Measurements from ENCODE around the gene SPEN.

The SPEN gene

GRCh38 chr1:15934211-15935055, 86.9 kb downstream of the SPEN start:
- DNase-seq (ENCODE audit: low read depth in 2 of 2): no peak

- no peak for DNase-seq (ENCODE audit: low read depth in 2 of 2)
Measured at GRCh38 chr1:15935056-15935950, 87.8 kb downstream of the SPEN start.

- DNase-seq (ENCODE audit: low read depth in 2 of 2): no peak
Measured at GRCh38 chr1:15936025-15936424, 88.5 kb downstream of the SPEN start.

GRCh38 chr1:15937146-15937545, 89.6 kb downstream of the SPEN start:
- no peak for DNase-seq (ENCODE audit: low read depth in 2 of 2)

GRCh38 chr1:15937706-15938168, 90.2 kb downstream of the SPEN start:
- DNase-seq (ENCODE audit: low read depth in 2 of 2): no peak

- no peak for DNase-seq (ENCODE audit: low read depth in 2 of 2)
Measured at GRCh38 chr1:15938628-15939161, 91.2 kb downstream of the SPEN start.

GRCh38 chr1:15939181-15940109, 91.9 kb downstream of the SPEN start:
- no peak for DNase-seq (ENCODE audit: low read depth in 2 of 2)

GRCh38 chr1:15940110-15941043, 92.9 kb downstream of the SPEN start:
- no peak for DNase-seq (ENCODE audit: low read depth in 2 of 2)

- no peak for DNase-seq (ENCODE audit: low read depth in 2 of 2)
Measured at GRCh38 chr1:15941044-15941840, 93.7 kb downstream of the SPEN start.

GRCh38 chr1:15941899-15942660, 94.6 kb downstream of the SPEN start:
- no peak for DNase-seq (ENCODE audit: low read depth in 2 of 2)

- no peak for DNase-seq (ENCODE audit: low read depth in 2 of 2)
Measured at GRCh38 chr1:15942661-15943327, 95.3 kb downstream of the SPEN start.

GRCh38 chr1:15943328-15943991, 96.0 kb downstream of the SPEN start:
- DNase-seq (ENCODE audit: low read depth in 2 of 2): no peak

GRCh38 chr1:15943992-15944307, 96.4 kb downstream of the SPEN start:
- DNase-seq (ENCODE audit: low read depth in 2 of 2): no peak

GRCh38 chr1:15944308-15945010, 97.0 kb downstream of the SPEN start:
- no peak for DNase-seq (ENCODE audit: low read depth in 2 of 2)

GRCh38 chr1:15945011-15945831, 97.7 kb downstream of the SPEN start:
- DNase-seq (ENCODE audit: low read depth in 2 of 2): no peak

- DNase-seq (ENCODE audit: low read depth in 2 of 2): no peak
Measured at GRCh38 chr1:15945832-15946448, 98.4 kb downstream of the SPEN start.
